ENCODE results near the gene DBX1.

The DBX1 gene

GRCh38 chr11:20125927-20126326 lies 34.3 kb downstream of the DBX1 start:
- DNase-seq (ENCODE audit: low spot score): no peak

DNA sequence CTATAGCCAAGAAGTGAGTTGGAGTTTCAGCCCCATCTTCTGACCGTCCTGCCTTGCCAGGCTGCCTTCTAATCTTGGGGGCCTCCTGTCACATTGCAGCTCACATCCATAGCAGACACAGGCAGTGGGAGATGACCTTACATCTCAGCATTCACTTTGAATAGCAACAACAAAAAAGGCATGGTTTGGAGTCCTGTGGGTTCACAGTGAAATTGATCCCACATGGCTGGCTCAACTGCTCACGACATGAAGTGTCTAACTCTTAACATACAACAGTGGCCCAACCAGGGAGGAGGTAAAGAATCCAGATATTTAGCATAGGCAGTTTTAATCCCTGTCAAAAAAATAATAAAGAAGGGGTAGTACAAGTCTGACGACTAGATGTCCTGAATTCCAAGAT lies 38.1 kb downstream of the DBX1 start:
- no peak for DNase-seq (ENCODE audit: low spot score)

GRCh38 chr11:20120134-20120925 lies 39.9 kb downstream of the DBX1 start:
- DNase-seq (ENCODE audit: low spot score): no peak

DNA sequence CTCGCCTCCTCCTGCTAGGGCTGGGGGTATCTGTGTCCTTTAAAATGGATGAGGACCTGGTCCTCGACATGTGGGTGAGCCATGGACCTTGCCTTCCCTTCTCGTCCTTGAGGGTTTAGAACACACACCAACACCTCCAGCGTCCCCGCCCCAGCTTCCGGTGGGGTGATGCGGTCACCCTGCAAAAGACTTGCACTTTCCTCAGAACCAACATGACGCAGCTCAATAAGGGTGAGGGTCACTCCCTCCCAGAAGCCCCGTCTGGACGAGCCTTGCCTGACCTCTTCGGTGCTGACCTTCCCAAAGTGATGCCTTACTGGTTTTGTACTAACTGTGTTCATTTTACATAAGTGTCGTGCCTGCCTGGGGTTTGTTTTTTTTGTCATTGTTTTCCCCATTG lies 41.0 kb downstream of the DBX1 start:
- DNase-seq (ENCODE audit: low spot score): no peak

DNA sequence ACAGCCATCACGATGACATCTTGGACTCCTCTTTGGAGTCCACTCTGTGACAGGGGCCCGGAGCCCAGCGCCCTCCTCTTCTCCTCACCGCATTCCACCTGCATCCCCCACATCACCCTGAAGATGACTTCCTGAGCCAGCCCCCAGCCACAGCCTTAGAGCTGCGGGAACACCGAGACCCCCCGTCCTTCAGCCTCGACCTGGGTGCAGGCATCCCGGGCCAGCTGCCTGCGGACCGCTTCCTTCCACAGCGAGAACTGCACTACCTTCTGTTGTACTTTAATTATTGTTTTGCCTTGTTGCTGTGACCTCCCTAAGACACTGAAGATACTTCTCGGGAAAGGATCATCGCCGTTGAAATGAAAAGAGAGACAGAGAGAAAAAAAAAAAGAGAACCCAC lies 42.1 kb downstream of the DBX1 start:
- no peak for DNase-seq (ENCODE audit: low spot score)

- DNase-seq (ENCODE audit: low spot score): no peak
These were observed 43.0 kb downstream of the DBX1 start for GRCh38 chr11:20117291-20117690.

DNA sequence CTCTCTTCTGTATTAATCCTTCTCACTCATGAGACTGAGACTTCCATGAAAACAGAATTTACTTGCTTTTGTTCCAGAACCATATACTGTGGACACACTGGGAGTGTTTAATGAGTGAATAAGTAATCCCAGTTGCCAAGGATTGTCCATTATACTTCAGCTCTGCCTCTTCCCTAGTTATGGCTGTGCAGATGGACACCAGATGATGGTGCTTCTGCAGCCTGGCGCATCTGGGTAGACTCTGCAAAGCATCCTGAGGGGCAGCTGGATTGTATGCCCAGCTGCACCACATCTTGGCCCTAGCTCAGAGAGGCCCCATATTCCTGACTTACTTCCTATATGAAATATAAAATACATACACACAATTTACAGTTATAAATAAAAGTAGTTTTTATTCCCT lies 43.5 kb downstream of the DBX1 start:
- DNase-seq (ENCODE audit: low spot score): no peak

- no peak for DNase-seq (ENCODE audit: low spot score)
These were observed 45.7 kb downstream of the DBX1 start for GRCh38 chr11:20114588-20114987.

DNA sequence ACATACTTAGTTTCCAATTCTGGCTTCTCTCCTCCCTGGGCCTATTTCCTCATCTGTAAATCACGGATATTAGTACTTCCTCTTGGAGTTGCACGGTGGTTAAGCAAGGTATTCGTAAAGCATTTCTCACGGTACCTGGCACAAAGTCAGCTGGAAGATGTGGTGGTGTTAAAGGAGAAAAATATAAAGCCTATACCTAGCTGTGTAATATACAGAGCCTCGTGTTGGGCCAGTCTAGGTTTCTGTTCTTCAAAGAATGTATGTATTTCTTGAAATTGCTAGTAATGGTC lies 47.2 kb downstream of the DBX1 start:
- no peak for DNase-seq (ENCODE audit: low spot score)

- DNase-seq (ENCODE audit: low spot score): peak; percentile 82
These were observed 47.8 kb downstream of the DBX1 start for GRCh38 chr11:20112291-20113148.

- DNase-seq (ENCODE audit: low spot score): no peak
These were observed 48.4 kb downstream of the DBX1 start for GRCh38 chr11:20111871-20112270.

- DNase-seq (ENCODE audit: low spot score): no peak
These were observed 49.2 kb downstream of the DBX1 start for GRCh38 chr11:20110908-20111669.

DNA sequence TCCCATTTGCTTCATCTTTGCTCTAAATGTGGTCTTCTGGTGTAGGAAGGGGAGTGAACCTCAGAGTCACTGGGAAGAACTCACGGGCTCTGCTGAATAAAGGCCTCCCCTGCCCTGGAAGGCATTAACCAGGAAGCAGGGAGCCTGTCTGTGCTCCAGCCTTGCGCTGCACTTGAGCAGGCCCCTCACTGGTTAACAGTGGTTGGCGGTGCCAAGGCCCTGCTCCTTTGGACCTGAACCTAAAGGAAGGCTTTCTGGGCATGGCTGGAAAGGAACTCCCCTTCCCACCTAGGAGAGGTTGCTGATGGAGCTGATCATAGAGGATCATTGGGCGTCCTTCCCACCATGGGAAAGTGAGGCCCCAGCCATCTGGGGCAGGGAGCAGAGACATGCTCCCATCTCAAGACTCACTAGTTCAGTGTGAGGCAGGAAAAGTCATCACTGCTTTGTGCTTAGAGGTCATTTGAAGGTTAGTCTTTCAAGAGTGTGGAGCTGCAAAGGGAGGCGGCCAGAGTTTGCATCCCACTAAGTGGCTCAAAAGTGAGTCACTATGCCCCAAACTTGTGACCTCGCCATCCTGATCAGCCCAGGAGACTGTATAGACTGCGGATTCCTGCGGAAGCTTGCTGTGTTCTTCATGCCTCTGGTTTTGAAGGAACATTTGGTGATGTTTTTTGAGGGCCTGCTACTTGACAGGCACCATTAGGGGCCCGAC lies 50.4 kb downstream of the DBX1 start:
- no peak for DNase-seq (ENCODE audit: low spot score)
